Measurements from ENCODE around the gene MRPL33.

The MRPL33 gene

DNA sequence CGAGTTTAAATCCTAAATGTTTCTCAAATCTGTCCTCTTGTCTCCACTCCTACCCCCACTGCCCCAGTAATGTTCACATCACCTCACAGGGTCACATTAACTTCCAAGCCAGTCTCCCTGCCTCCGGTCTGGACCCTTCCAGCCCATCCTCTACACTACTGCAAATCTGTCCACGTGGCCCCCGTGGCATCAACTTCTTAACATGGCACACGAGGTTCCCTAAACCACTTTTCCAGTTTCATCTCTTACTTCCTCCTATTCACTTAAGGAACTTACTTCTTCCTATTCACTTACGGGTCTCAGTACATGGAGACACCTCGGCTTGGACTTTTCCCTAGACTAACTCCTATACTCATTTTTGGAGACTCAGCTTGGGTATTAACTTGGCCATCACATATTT is 27.0 kb downstream of the MRPL33 start:
- H3K27ac ChIP-seq (ENCODE audit: low read depth, low read length, severe bottlenecking), result peak overlapping the region; percentile 99

DNA sequence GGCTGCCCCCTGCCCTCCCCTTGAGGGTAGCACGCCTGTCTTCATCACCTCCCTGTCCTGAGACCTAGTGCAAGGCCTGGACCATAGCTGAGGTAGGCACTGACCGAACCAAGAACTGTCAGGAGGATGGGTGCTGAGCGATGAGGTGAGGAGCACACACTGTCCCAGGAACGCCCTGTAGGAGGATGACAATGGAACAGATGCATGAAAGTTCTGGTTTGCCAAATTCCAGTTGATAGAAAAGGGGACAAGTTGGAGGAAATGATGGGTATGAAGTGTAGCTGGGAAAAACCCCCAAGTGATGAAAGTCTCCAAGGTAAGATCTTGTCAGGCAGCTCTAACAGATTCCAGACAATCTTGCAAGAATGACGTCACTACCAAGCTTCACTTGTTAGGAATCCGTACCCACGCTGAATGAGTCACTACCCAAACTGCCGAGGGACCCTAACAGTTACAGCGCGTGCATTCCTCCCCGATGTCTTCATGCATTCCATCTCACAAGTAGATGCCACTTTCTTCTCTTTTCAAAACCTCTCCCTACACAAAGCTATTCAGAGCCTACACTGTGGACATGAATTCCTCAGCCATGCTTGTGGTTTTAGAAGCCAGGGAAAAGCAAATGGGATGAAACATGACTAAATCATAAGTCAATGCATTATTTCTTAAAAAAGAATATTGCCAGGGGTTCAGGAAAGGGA is 27.6 kb downstream of the MRPL33 start:
- 44 to 49% methylated on average over 11 of the region's 11 CpGs for WGBS, 2 experiments (ENCODE audit: insufficient coverage in 2 of 2)
- Histone ChIP-seq H3K9me3 (ENCODE audit: control insufficient read depth, low read length) (no peaks in the 10 kb centered on the region), H3K36me3 (ENCODE audit: control insufficient read depth, insufficient read depth, low read length) (no peaks in the 10 kb centered on the region), H3K27ac (ENCODE audit: low read depth, low read length, severe bottlenecking) (peak overlapping the region; percentile 99), H3K4me1 (ENCODE audit: control insufficient read depth, insufficient read depth, low read length, poor library complexity, severe bottlenecking) (peaks cover 36% of the 10 kb centered on the region), H3K4me3 (ENCODE audit: extremely low read depth, insufficient read depth, low read length, poor library complexity, severe bottlenecking) (no peak overlapping the region)

More for the DNA sequence above, 27.0 kb downstream of the MRPL33 start:
- Histone ChIP-seq H3K4me1 (ENCODE audit: control insufficient read depth, insufficient read depth, low read length, poor library complexity, severe bottlenecking) (peaks cover 36% of the 10 kb centered on the region), H3K36me3 (ENCODE audit: control insufficient read depth, insufficient read depth, low read length) (no peaks in the 10 kb centered on the region), H3K9me3 (ENCODE audit: control insufficient read depth, low read length) (no peaks in the 10 kb centered on the region), H3K4me3 (ENCODE audit: extremely low read depth, insufficient read depth, low read length, poor library complexity, severe bottlenecking) (no peak overlapping the region)
- WGBS, 2 experiments (ENCODE audit: insufficient coverage in 2 of 2), result 88 to 94% methylated on average over 7 of the region's 7 CpGs

- Histone ChIP-seq H3K36me3 (ENCODE audit: control insufficient read depth, insufficient read depth, low read length) (no peaks in the 10 kb centered on the region), H3K4me1 (ENCODE audit: control insufficient read depth, insufficient read depth, low read length, poor library complexity, severe bottlenecking) (peaks cover 39% of the 10 kb centered on the region), H3K9me3 (ENCODE audit: control insufficient read depth, low read length) (no peaks in the 10 kb centered on the region), H3K27ac (ENCODE audit: low read depth, low read length, severe bottlenecking) (peak overlapping the region; percentile 99), H3K4me3 (ENCODE audit: extremely low read depth, insufficient read depth, low read length, poor library complexity, severe bottlenecking) (no peak overlapping the region)
- WGBS, 2 experiments (ENCODE audit: insufficient coverage in 2 of 2), result 95 to 100% methylated on average over 2 to 4 of the region's 4 CpGs
Measured at GRCh38 chr2:27799646-27800010, 28.1 kb downstream of the MRPL33 start.

- Histone ChIP-seq H3K4me3 (ENCODE audit: extremely low read depth, insufficient read depth, low read length, poor library complexity, severe bottlenecking) (no peak overlapping the region), H3K9me3 (ENCODE audit: control insufficient read depth, low read length) (no peaks in the 10 kb centered on the region), H3K4me1 (ENCODE audit: control insufficient read depth, insufficient read depth, low read length, poor library complexity, severe bottlenecking) (peaks cover 32% of the 10 kb centered on the region), H3K36me3 (ENCODE audit: control insufficient read depth, insufficient read depth, low read length) (no peaks in the 10 kb centered on the region), H3K27ac (ENCODE audit: low read depth, low read length, severe bottlenecking) (peak overlapping the region; percentile 99)
- 93 to 97% methylated on average over 6 of the region's 6 CpGs for WGBS, 2 experiments (ENCODE audit: insufficient coverage in 2 of 2)
Measured at GRCh38 chr2:27800856-27801255, 29.3 kb downstream of the MRPL33 start.

- no peak overlapping the region for H3K4me3 ChIP-seq (ENCODE audit: extremely low read depth, insufficient read depth, low read length, poor library complexity, severe bottlenecking)
- no peak overlapping the region for H3K27ac ChIP-seq (ENCODE audit: low read depth, low read length, severe bottlenecking)
- 93 to 96% methylated on average over 4 to 5 of the region's 6 CpGs for WGBS, 2 experiments (ENCODE audit: insufficient coverage in 2 of 2)
- H3K36me3 ChIP-seq (ENCODE audit: control insufficient read depth, insufficient read depth, low read length), result no peaks in the 10 kb centered on the region
- no peaks in the 10 kb centered on the region for H3K9me3 ChIP-seq (ENCODE audit: control insufficient read depth, low read length)
- peaks cover 30% of the 10 kb centered on the region for H3K4me1 ChIP-seq (ENCODE audit: control insufficient read depth, insufficient read depth, low read length, poor library complexity, severe bottlenecking)
Measured at GRCh38 chr2:27802547-27802946, 31.0 kb downstream of the MRPL33 start.

DNA sequence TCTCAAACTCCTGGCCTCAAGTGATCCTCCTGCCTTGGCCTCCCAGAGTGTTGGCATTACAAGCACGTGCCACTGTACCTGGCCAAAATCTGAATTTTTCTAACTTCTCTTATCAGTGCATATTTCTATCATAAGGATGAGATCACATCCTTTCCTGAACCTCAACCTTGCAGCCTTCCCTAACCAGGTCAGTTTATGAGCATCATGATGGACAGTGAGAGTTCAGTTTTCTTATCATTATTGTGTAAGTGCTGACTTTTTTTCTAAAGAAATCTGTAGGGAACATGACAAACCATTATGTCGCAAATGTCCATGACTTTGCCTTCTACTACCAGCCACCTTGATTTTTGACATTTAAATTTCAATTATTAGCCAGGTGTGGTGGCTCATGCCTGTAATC is 31.5 kb downstream of the MRPL33 start:
- H3K4me3 ChIP-seq (ENCODE audit: extremely low read depth, insufficient read depth, low read length, poor library complexity, severe bottlenecking), result no peak overlapping the region
- no peaks in the 10 kb centered on the region for H3K9me3 ChIP-seq (ENCODE audit: control insufficient read depth, low read length)
- no peaks in the 10 kb centered on the region for H3K36me3 ChIP-seq (ENCODE audit: control insufficient read depth, insufficient read depth, low read length)
- H3K27ac ChIP-seq (ENCODE audit: low read depth, low read length, severe bottlenecking), result no peak overlapping the region
- 90 to 100% methylated on average over 1 of the region's 2 CpGs for WGBS, 2 experiments (ENCODE audit: insufficient coverage in 2 of 2)
- peaks cover 26% of the 10 kb centered on the region for H3K4me1 ChIP-seq (ENCODE audit: control insufficient read depth, insufficient read depth, low read length, poor library complexity, severe bottlenecking)

DNA sequence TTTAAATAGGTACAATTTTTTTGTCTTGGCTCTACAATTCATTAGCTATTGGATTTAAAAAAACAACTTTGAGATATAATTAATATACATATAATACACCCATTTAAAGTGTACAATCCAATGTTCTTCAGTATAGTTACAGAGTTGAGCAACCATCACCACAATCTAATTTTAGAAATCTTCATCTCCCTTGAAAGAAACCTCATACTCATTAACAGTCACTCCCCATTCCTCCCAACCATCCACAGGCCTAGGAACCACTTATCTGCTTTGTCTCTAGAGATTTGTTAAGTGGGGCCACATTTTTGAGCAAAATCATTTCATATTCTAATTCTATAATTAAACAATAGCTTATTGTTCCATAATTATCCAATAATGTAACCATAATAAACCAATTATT is 32.6 kb downstream of the MRPL33 start:
- H3K4me1 ChIP-seq (ENCODE audit: control insufficient read depth, insufficient read depth, low read length, poor library complexity, severe bottlenecking), result peaks cover 17% of the 10 kb centered on the region
- H3K36me3 ChIP-seq (ENCODE audit: control insufficient read depth, insufficient read depth, low read length), result no peaks in the 10 kb centered on the region
- no peak overlapping the region for H3K4me3 ChIP-seq (ENCODE audit: extremely low read depth, insufficient read depth, low read length, poor library complexity, severe bottlenecking)
- no peaks in the 10 kb centered on the region for H3K9me3 ChIP-seq (ENCODE audit: control insufficient read depth, low read length)
- no peak overlapping the region for H3K27ac ChIP-seq (ENCODE audit: low read depth, low read length, severe bottlenecking)

GRCh38 chr2:27805180-27805579 is 33.7 kb downstream of the MRPL33 start:
- WGBS, 2 experiments (ENCODE audit: insufficient coverage in 2 of 2), result 64 to 80% methylated on average over 1 to 2 of the region's 3 CpGs
- H3K4me1 ChIP-seq (ENCODE audit: control insufficient read depth, insufficient read depth, low read length, poor library complexity, severe bottlenecking), result peaks cover 9% of the 10 kb centered on the region
- no peaks in the 10 kb centered on the region for H3K9me3 ChIP-seq (ENCODE audit: control insufficient read depth, low read length)
- H3K27ac ChIP-seq (ENCODE audit: low read depth, low read length, severe bottlenecking), result no peak overlapping the region
- no peak overlapping the region for H3K4me3 ChIP-seq (ENCODE audit: extremely low read depth, insufficient read depth, low read length, poor library complexity, severe bottlenecking)
- H3K36me3 ChIP-seq (ENCODE audit: control insufficient read depth, insufficient read depth, low read length), result no peaks in the 10 kb centered on the region

DNA sequence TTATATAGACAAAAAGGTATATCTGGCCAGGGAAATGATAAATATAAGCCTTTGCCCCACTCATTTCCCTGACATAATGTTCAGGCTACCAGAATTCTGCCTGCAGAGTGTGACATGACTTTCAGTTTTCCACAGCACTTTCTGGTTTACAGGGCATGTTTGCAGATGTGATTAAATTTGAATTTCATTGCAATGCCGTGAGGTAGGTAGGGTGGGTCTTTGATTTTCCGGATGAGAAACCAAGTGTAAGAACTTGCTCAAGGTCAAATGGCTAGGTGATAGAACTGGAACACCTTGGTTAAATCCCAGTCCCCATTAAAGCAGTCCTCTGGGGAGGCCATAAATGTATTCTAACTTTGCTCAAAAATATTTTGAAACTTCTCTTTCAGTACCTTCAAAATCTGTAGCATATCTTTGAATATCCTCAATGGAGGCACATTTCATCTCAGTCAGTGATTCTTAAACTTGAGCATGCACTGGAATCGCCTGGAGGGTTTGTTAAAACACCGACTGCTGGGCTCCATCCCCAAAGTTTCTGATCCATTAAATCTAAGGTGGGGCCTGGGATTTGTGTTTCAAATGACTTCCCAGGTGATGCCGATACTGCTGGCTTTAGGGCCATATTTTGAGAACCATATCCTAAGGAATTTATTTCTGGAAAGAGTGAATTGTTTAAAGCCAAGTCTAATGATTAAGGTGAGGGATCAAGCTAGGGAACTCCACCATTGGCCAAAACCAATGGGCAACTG is 35.0 kb downstream of the MRPL33 start:
- H3K36me3 ChIP-seq (ENCODE audit: control insufficient read depth, insufficient read depth, low read length), result no peaks in the 10 kb centered on the region
- H3K4me3 ChIP-seq (ENCODE audit: extremely low read depth, insufficient read depth, low read length, poor library complexity, severe bottlenecking), result no peak overlapping the region
- WGBS, 2 experiments (ENCODE audit: insufficient coverage in 2 of 2), result 82 to 100% methylated on average over 3 to 5 of the region's 5 CpGs
- H3K9me3 ChIP-seq (ENCODE audit: control insufficient read depth, low read length), result no peaks in the 10 kb centered on the region
- no peak overlapping the region for H3K27ac ChIP-seq (ENCODE audit: low read depth, low read length, severe bottlenecking)
- H3K4me1 ChIP-seq (ENCODE audit: control insufficient read depth, insufficient read depth, low read length, poor library complexity, severe bottlenecking), result peaks cover 3% of the 10 kb centered on the region

DNA sequence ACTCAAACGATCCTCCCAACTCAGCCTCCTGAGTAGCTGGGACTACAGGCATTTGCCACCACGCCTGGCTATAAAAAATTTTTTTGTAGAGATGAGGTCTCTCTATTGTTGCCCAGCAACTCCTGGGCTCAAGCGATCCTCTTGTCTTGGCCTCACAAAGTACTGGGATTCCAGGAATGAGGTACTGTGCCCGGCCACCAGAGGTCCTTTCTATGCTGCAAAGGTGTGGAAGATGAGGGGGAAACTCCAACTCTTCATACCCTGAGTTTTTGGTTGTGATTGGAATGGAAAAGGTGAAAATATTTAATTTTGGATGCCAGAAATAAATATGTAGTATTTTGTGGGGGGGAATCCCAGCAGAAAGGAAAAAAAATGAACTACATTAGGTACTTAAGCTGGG is 36.0 kb downstream of the MRPL33 start:
- Histone ChIP-seq H3K4me3 (ENCODE audit: extremely low read depth, insufficient read depth, low read length, poor library complexity, severe bottlenecking) (no peak overlapping the region), H3K4me1 (ENCODE audit: control insufficient read depth, insufficient read depth, low read length, poor library complexity, severe bottlenecking) (peaks cover 3% of the 10 kb centered on the region), H3K9me3 (ENCODE audit: control insufficient read depth, low read length) (no peaks in the 10 kb centered on the region), H3K27ac (ENCODE audit: low read depth, low read length, severe bottlenecking) (no peak overlapping the region), H3K36me3 (ENCODE audit: control insufficient read depth, insufficient read depth, low read length) (no peaks in the 10 kb centered on the region)
- 59 to 76% methylated on average over 2 to 3 of the region's 4 CpGs for WGBS, 2 experiments (ENCODE audit: insufficient coverage in 2 of 2)

GRCh38 chr2:27808418-27808817 is 36.9 kb downstream of the MRPL33 start:
- H3K9me3 ChIP-seq (ENCODE audit: control insufficient read depth, low read length), result no peaks in the 10 kb centered on the region
- peaks cover 3% of the 10 kb centered on the region for H3K4me1 ChIP-seq (ENCODE audit: control insufficient read depth, insufficient read depth, low read length, poor library complexity, severe bottlenecking)
- H3K27ac ChIP-seq (ENCODE audit: low read depth, low read length, severe bottlenecking), result no peak overlapping the region
- H3K36me3 ChIP-seq (ENCODE audit: control insufficient read depth, insufficient read depth, low read length), result no peaks in the 10 kb centered on the region
- WGBS, 2 experiments (ENCODE audit: insufficient coverage in 2 of 2), result 75% methylated on average over 1 of the region's 2 CpGs; no CpG with 5 or more reads in 1 of the 2 experiments
- no peak overlapping the region for H3K4me3 ChIP-seq (ENCODE audit: extremely low read depth, insufficient read depth, low read length, poor library complexity, severe bottlenecking)

All from mesodermal cell (in vitro differentiated cells).